Endothelial cell of umbilical vein (primary cell): Measurements from ENCODE around the gene FRMD4A. TPM values are rescaled to one million over a fixed set of nuclear protein-coding genes. Genes with fewer than 3 reads are reported as not detected.

Source experiments
- BruUV-seq: library from RNA; stranded (reverse); fragments of 400-500 nt; replicated peaks from 2 replicates; lab custom pipeline; 2021; lab: Mats Ljungman, UMichigan
- CTCF ChIA-PET: fragments of 300-600, 350-600 bp; sonication (Branson Sonifier 250); formaldehyde crosslinking; loops from one replicate; lab custom pipeline; 2021; ENCODE audit warnings: antibody characterized with exemption, inconsistent platforms; lab: Charles Lee
- POLR2A ChIA-PET: fragments of 300-600, 350-600 bp; sonication (Branson Sonifier 250); formaldehyde crosslinking; loops from one replicate; lab custom pipeline; 2021; ENCODE audit warnings: antibody characterized with exemption, inconsistent platforms; lab: Charles Lee
- DNase-seq: peaks from one replicate; pipeline ENCODE4 v3.0.0-alpha.2; 2011; ENCODE audit warnings: low read depth, low spot score
- FAIRE-seq: peaks from 2 replicates; lab custom pipeline; 2011; peaks lifted over from hg19 to GRCh38; lab: Jason Lieb, UNC
- H2AFZ ChIP-seq: 2 replicates; pipeline ENCODE4 v1.6.0; 2012; ENCODE audit warnings: low read depth, low read length, control low read depth, inconsistent platforms
- H3K27ac ChIP-seq: 2 replicates; pipeline ENCODE4 v1.5.1; 2011; ENCODE audit warnings: low read depth, mild to moderate bottlenecking, control low read depth, low read length, moderate library complexity; ENCODE audit not compliant: insufficient read depth
- H3K27me3 ChIP-seq, 2 experiments: 2 replicates each; pipeline versions ENCODE4 v1.6.0 to v1.6.1; 2011; ENCODE audit warnings: low read length in 2 of 2, mixed read lengths in 1 of 2; ENCODE audit not compliant: control insufficient read depth in 2 of 2, insufficient read depth in 2 of 2
- H3K36me3 ChIP-seq, 2 experiments: 2 replicates in 1 of 2; 3 replicates in 1 of 2; pipeline ENCODE4 v1.5.1; 2011; ENCODE audit warnings: low read length in 2 of 2, mild to moderate bottlenecking in 1 of 2, moderate library complexity in 1 of 2; ENCODE audit not compliant: control insufficient read depth in 2 of 2, insufficient read depth in 2 of 2; ENCODE audit errors: extremely low read depth in 1 of 2
- H3K4me1 ChIP-seq: 3 replicates; pipeline ENCODE4 v1.5.1; 2011; ENCODE audit warnings: mild to moderate bottlenecking, low read length; ENCODE audit not compliant: control insufficient read depth, insufficient read depth; ENCODE audit errors: extremely low read depth
- H3K4me2 ChIP-seq: 2 replicates; pipeline ENCODE4 v1.6.1; 2011; ENCODE audit warnings: low read length, control low read depth, mixed read lengths; ENCODE audit not compliant: insufficient read depth
- H3K4me3 ChIP-seq, 3 experiments: fragments of 200-600 bp in 1 of 3; sonication (generic), shearing (Covaris generic) in 1 of 3; replicated peaks in 1 of 3; 2 replicates each; pipeline ENCODE4 v1.5.1; 2011 to 2016; ENCODE audit warnings: control low read depth in 3 of 3, low read length in 3 of 3, mild to moderate bottlenecking in 2 of 3, inconsistent platforms in 1 of 3, low read depth in 1 of 3, moderate library complexity in 1 of 3; ENCODE audit not compliant: insufficient read depth in 1 of 3
- H3K79me2 ChIP-seq: 2 replicates; pipeline ENCODE4 v1.6.0; 2012; ENCODE audit warnings: low read length, inconsistent platforms; ENCODE audit not compliant: control insufficient read depth, insufficient read depth
- H3K9ac ChIP-seq: replicated peaks from 2 replicates; pipeline ENCODE3; 2011; ENCODE audit warnings: low read length, control low read depth; ENCODE audit not compliant: insufficient read depth; ENCODE audit errors: extremely low read depth
- H3K9me1 ChIP-seq: replicated peaks from 3 replicates; pipeline ENCODE4 v1.6.0; 2011; ENCODE audit warnings: mild to moderate bottlenecking, low read length; ENCODE audit not compliant: control insufficient read depth, insufficient read depth; ENCODE audit errors: extremely low read depth
- H3K9me3 ChIP-seq: replicated peaks from 2 replicates; pipeline ENCODE4 v1.5.1; 2012; ENCODE audit warnings: low read length, inconsistent platforms; ENCODE audit not compliant: control insufficient read depth, insufficient read depth
- H4K20me1 ChIP-seq: replicated peaks from 2 replicates; pipeline ENCODE3; 2011; ENCODE audit warnings: mild to moderate bottlenecking, low read length; ENCODE audit not compliant: control insufficient read depth, insufficient read depth; ENCODE audit errors: extremely low read depth
- EZH2 ChIP-seq: IDR thresholded peaks from 2 replicates; pipeline ENCODE4 v1.6.1; 2012; ENCODE audit warnings: borderline replicate concordance, low read depth, mild to moderate bottlenecking, moderate library complexity, low read length, inconsistent platforms; ENCODE audit not compliant: severe bottlenecking
- FOS ChIP-seq: IDR thresholded peaks from 2 replicates; pipeline ENCODE4 v1.6.1; 2011; ENCODE audit warnings: mild to moderate bottlenecking, low read length, moderate library complexity, borderline replicate concordance; ENCODE audit not compliant: insufficient read depth
- GATA2 ChIP-seq: IDR thresholded peaks from 2 replicates; pipeline ENCODE4 v1.7.0; 2011; ENCODE audit warnings: low read depth, mild to moderate bottlenecking, moderate library complexity, mixed read lengths, low read length; ENCODE audit not compliant: insufficient read length, insufficient read depth
- JUN ChIP-seq: IDR thresholded peaks from 2 replicates; pipeline ENCODE4 v1.6.1; 2011; ENCODE audit warnings: borderline replicate concordance, low read depth; ENCODE audit not compliant: insufficient read length, insufficient read depth
- MYC ChIP-seq: IDR thresholded peaks from one replicate; pipeline ENCODE4 v1.6.1; 2011; ENCODE audit warnings: mild to moderate bottlenecking, low read depth, low read length
- POLR2A ChIP-seq: IDR thresholded peaks from 2 replicates; pipeline ENCODE4 v1.6.1; 2012; ENCODE audit warnings: low read depth, mild to moderate bottlenecking, control low read depth, low read length
- POLR2AphosphoS5 ChIP-seq: IDR thresholded peaks from 2 replicates; pipeline ENCODE4 v1.6.1; 2012; ENCODE audit warnings: low read depth, mild to moderate bottlenecking, control low read depth, low read length, moderate library complexity; ENCODE audit not compliant: insufficient read depth
- dilution Hi-C: fragments of 300-500 bp; cut with MboI; formaldehyde crosslinking; loops from one replicate; pipeline ENCODE4 v1.15.0; 2019; ENCODE audit warnings: low sequenced_read_pairs; ENCODE audit not compliant: extremely low pct_ligation_motif_present
- intact Hi-C: fragments of 100-400 bp; cut with micrococcal nuclease; formaldehyde crosslinking; loops from one replicate; pipeline ENCODE4 v1.10.0; 2022
- polyA plus RNA-seq, 4 experiments: library from polyadenylated mRNA; depleted of rRNA in 3 of 4; stranded (reverse) in 3 of 4; unstranded in 1 of 4; fragments of >200 nt; gene quantifications; 2 replicates each; pipeline versions ENCODE4 v1.2.1 to v1.2.3, GENCODE V29; 2011 to 2012; ENCODE audit warnings: missing spikeins in 1 of 4
- total RNA-seq: library from RNA; stranded (reverse); gene quantifications from 2 replicates; pipeline ENCODE4 v1.2.3, GENCODE V29; 2021
- TF ChIP-seq, protein P1 (sequence below): IDR thresholded peaks from 2 replicates; pipeline ENCODE4 v1.6.1; 2011; ENCODE audit not compliant: insufficient read depth, insufficient read length
- TF ChIP-seq, protein P2 (sequence below), 2 donors: IDR thresholded peaks; 1 replicate in 1 of 2; 2 replicates in 1 of 2; pipeline ENCODE4 v1.5.1; 2011; ENCODE audit warnings: low read length in 2 of 2, mild to moderate bottlenecking in 2 of 2, moderate library complexity in 2 of 2, control low read depth in 1 of 2, inconsistent platforms in 1 of 2, low read depth in 1 of 2; ENCODE audit not compliant: insufficient read depth in 1 of 2; ENCODE audit errors: extremely low read depth in 1 of 2

FRMD4A gene
- total and polyA plus RNA-seq, 2 donors (not counting 3 experiments of a cell fraction or from before 2014, with no cell fraction given), result 123 to 148 TPM

DNA sequence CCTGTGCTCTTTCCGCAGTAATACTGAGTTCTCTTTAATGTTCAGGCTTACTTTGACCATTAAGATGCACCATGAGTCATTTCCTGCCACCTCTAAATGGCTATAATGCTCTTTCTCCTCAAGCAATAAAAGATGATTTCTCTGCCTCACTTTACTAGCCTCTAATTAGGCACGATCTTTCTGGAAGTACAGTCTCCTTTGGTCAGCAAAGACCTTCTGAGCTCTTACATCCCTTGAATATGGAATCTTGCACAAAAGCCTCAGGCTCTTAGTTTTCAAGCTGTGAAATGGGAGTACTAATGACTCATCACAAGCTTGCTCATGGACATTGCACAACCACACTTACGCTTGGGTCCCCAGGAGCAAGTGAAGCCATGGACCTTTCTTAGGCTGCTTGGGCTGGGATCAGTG lies 85.9 kb downstream of the FRMD4A start:
- Histone ChIP-seq H3K36me3 (no peaks in the 10 kb centered on the region), H3K4me1 (no peaks in the 10 kb centered on the region), H3K9ac (no peak overlapping the region), H3K4me3 (no peak overlapping the region), H3K9me3 (no peaks in the 10 kb centered on the region), H3K9me1 (no peaks in the 10 kb centered on the region), H4K20me1 (no peaks in the 10 kb centered on the region), H3K27ac (no peak overlapping the region), H3K79me2 (no peaks in the 10 kb centered on the region), H2AFZ (no peak overlapping the region), H3K27me3 (peaks cover 9 to 13% of the 10 kb centered on the region in 2 experiments), H3K4me2 (no peak overlapping the region)
- no peak for FAIRE-seq
- ChIA-PET POLR2A (no interaction called here), CTCF (interaction anchor here (0.6 to 1.3 kb wide), 4 partner anchors 18 to 83 kb away, joined by 3 to 4 read pairs (median 3); no protein-coding TSS in a partner anchor)
- peak; percentile 5 for DNase-seq
- no peak for TF ChIP-seq GATA2
- TF ChIP-seq, protein P1, sequence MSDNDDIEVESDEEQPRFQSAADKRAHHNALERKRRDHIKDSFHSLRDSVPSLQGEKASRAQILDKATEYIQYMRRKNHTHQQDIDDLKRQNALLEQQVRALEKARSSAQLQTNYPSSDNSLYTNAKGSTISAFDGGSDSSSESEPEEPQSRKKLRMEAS, result no peak
- TF ChIP-seq FOS, result no peak
- no peak for TF ChIP-seq MYC
- no peak for TF ChIP-seq POLR2AphosphoS5
- no peak for TF ChIP-seq JUN
- no peak for TF ChIP-seq EZH2
- no peak for TF ChIP-seq POLR2A
- TF ChIP-seq, protein P2, sequence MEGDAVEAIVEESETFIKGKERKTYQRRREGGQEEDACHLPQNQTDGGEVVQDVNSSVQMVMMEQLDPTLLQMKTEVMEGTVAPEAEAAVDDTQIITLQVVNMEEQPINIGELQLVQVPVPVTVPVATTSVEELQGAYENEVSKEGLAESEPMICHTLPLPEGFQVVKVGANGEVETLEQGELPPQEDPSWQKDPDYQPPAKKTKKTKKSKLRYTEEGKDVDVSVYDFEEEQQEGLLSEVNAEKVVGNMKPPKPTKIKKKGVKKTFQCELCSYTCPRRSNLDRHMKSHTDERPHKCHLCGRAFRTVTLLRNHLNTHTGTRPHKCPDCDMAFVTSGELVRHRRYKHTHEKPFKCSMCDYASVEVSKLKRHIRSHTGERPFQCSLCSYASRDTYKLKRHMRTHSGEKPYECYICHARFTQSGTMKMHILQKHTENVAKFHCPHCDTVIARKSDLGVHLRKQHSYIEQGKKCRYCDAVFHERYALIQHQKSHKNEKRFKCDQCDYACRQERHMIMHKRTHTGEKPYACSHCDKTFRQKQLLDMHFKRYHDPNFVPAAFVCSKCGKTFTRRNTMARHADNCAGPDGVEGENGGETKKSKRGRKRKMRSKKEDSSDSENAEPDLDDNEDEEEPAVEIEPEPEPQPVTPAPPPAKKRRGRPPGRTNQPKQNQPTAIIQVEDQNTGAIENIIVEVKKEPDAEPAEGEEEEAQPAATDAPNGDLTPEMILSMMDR (IDR thresholded peaks at IDR 0.05; ENCODE audit: extremely low read depth in 1 of 2, insufficient read depth in 1 of 2, low read depth in 1 of 2, low read length in 2 of 2), result no peak
- intact Hi-C loops, result no loop called here
- BruUV-seq, result no TSS peak
- dilution Hi-C loops, result no loop called here
